ENCODE data around the gene CER1. TPM values are rescaled to one million over a fixed set of nuclear protein-coding genes. Genes with fewer than 3 reads are reported as not detected.

Gene CER1
- polyA plus RNA-seq (2012; rRNA removed) = not detected in 2 replicates
- not detected in 2 replicates for polyA plus RNA-seq (2012; cell fraction: cytosol; rRNA removed)
- not detected in 2 replicates for polyA plus RNA-seq (2012; cell fraction: nucleus; rRNA removed)

- Histone ChIP-seq H3K79me2 (ENCODE audit: insufficient read depth) (no peaks in the 10 kb centered on the region), H3K9ac (no peak within 1 kb of the TSS), H2AFZ (ENCODE audit: low read depth) (no peak within 1 kb of the TSS), H3F3A (replicated peaks; ENCODE audit: insufficient read depth) (no peaks in the 10 kb centered on the region), H3K4me1 (ENCODE audit: control insufficient read depth in 1 of 2, insufficient read depth in 2 of 2, low read depth in 1 of 2, low read length in 1 of 2) (no peaks in the 10 kb centered on the region; a peak in 1 of 4 replicates), H4K20me1 (ENCODE audit: insufficient read depth) (no peaks in the 10 kb centered on the region), H3K27ac (ENCODE audit: low read depth in 2 of 2, low read length in 1 of 2) (no peak within 1 kb of the TSS), H3K9me2 (no peaks in the 10 kb centered on the region), H3K4me2 (no peak within 1 kb of the TSS), H3K9me3 (no peaks in the 10 kb centered on the region), H3K36me3 (replicated peaks in 1 of 2; ENCODE audit: control insufficient read depth in 1 of 2, insufficient read depth in 2 of 2, low read length in 1 of 2) (no peaks in the 10 kb centered on the region), H3K27me3 (ENCODE audit: insufficient read depth) (peaks cover 5% of the 10 kb centered on the region; the same call in 1 of the 2 replicates), H3K4me3 (ENCODE audit: low read depth in 2 of 2, low read length in 1 of 2) (no peak within 1 kb of the TSS)
- CTCF ChIA-PET = interaction anchor here (0.7 to 1.0 kb wide), 2 partner anchors 11 to 46 kb away, joined by 3 read pairs; no protein-coding TSS in a partner anchor
- 60% methylated on average over 7 of the region's 7 CpGs for WGBS (ENCODE audit: low lambda C conversion rate)
- no peak for DNase-seq
- POLR2A ChIA-PET = no interaction called here
- no peak for TF ChIP-seq SIN3A (IDR thresholded peaks at IDR 0.05; ENCODE audit: borderline replicate concordance, low read depth, low read length)
- no peak for TF ChIP-seq MXI1 (IDR thresholded peaks at IDR 0.05; ENCODE audit: low read depth, low read length)
- TF ChIP-seq NRF1 (IDR thresholded peaks at IDR 0.05; ENCODE audit: low read depth, low read length) = no peak
- no peak for TF ChIP-seq EP300 (IDR thresholded peaks at IDR 0.05; ENCODE audit: borderline replicate concordance in 1 of 2, low read depth in 1 of 2, low read length in 1 of 2)
- no peak for TF ChIP-seq CHD2 (IDR thresholded peaks at IDR 0.05; ENCODE audit: low read length, partially characterized antibody)
- TF ChIP-seq MAX (IDR thresholded peaks at IDR 0.05; ENCODE audit: low read depth) = no peak
- no peak for TF ChIP-seq PBX3 (IDR thresholded peaks at IDR 0.05)
- TF ChIP-seq YY1 (IDR thresholded peaks at IDR 0.05; ENCODE audit: low read depth) = no peak
- no peak for TF ChIP-seq RXRA (IDR thresholded peaks at IDR 0.05; ENCODE audit: borderline replicate concordance, low read depth)
- no peak for TF ChIP-seq RFX5 (IDR thresholded peaks at IDR 0.05; ENCODE audit: low read length)
- TF ChIP-seq TAF1 (IDR thresholded peaks at IDR 0.05; ENCODE audit: borderline replicate concordance, low read depth, low read length) = no peak
- no peak for TF ChIP-seq MEF2A (IDR thresholded peaks at IDR 0.05; ENCODE audit: borderline replicate concordance, low read depth)
- TF ChIP-seq TCF12 (IDR thresholded peaks at IDR 0.05) = no peak
- no peak for TF ChIP-seq USF1 (IDR thresholded peaks at IDR 0.05; ENCODE audit: borderline replicate concordance, low read depth)
- TF ChIP-seq POLR2AphosphoS5 (IDR thresholded peaks at IDR 0.05; ENCODE audit: low read depth, low read length) = no peak
- no peak for TF ChIP-seq REST (IDR thresholded peaks at IDR 0.05; ENCODE audit: low read depth, low read length)
- no peak for TF ChIP-seq GABPA (IDR thresholded peaks at IDR 0.05; ENCODE audit: low read depth)
- TF ChIP-seq RCOR1 (IDR thresholded peaks at IDR 0.05; ENCODE audit: low read length) = no peak
- no peak for TF ChIP-seq FOSL2 (IDR thresholded peaks at IDR 0.05; ENCODE audit: borderline replicate concordance, low read depth)
- no peak for TF ChIP-seq ZBTB33 (IDR thresholded peaks at IDR 0.05; ENCODE audit: borderline replicate concordance, low read depth)
Measured at GRCh38 chr9:14722391-14723035, at the start of gene CER1. TSS of gene CER1 (minus strand) at chr9:14722733. CDS start at chr9:14722672, 61 bp downstream.

All from SK-N-SH (cell line).